Neuronal stem cell (in vitro differentiated cells): ENCODE data around the gene DLGAP4. TPM values are rescaled to one million over a fixed set of nuclear protein-coding genes. Genes with fewer than 3 reads are reported as not detected.

Experiments used
- DNase-seq: peaks from one replicate; pipeline ENCODE4 v3.0.0-alpha.2; 2013; ENCODE audit warnings: low spot score
- H2AFZ ChIP-seq: one replicate; pipeline ENCODE4 v1.6.1; 2013; ENCODE audit warnings: mild to moderate bottlenecking, low read length, inconsistent platforms
- H2AK5ac ChIP-seq: 2 replicates; pipeline ENCODE4 v1.6.1; 2013; ENCODE audit warnings: low read depth, mild to moderate bottlenecking, inconsistent platforms, low read length, moderate library complexity, mixed read lengths
- H2BK120ac ChIP-seq: 2 replicates; pipeline ENCODE4 v1.6.1; 2013; ENCODE audit warnings: low read depth, mild to moderate bottlenecking, inconsistent platforms, low read length, moderate library complexity, mixed read lengths
- H2BK12ac ChIP-seq: one replicate; pipeline ENCODE4 v1.6.1; 2013; ENCODE audit warnings: low read length, inconsistent platforms
- H2BK15ac ChIP-seq: 2 replicates; pipeline ENCODE4 v1.6.1; 2013; ENCODE audit warnings: mild to moderate bottlenecking, low read length, inconsistent platforms, mixed read lengths
- H2BK5ac ChIP-seq: one replicate; pipeline ENCODE4 v1.6.1; 2013; ENCODE audit warnings: inconsistent platforms, mild to moderate bottlenecking, low read length, moderate library complexity
- H3K14ac ChIP-seq: one replicate; pipeline ENCODE4 v1.6.1; 2013; ENCODE audit warnings: low read length, inconsistent platforms
- H3K18ac ChIP-seq: 2 replicates; pipeline ENCODE4 v1.6.1; 2013; ENCODE audit warnings: low read length, inconsistent platforms
- H3K23ac ChIP-seq: 2 replicates; pipeline ENCODE4 v1.6.1; 2013; ENCODE audit warnings: low read depth, mild to moderate bottlenecking, mixed read lengths, low read length, inconsistent platforms; ENCODE audit not compliant: poor library complexity
- H3K27ac ChIP-seq: replicated peaks from 3 replicates; pipeline ENCODE4 v1.5.1; 2013; ENCODE audit warnings: low read length, inconsistent platforms
- H3K27me3 ChIP-seq, 3 experiments: 2 replicates each; pipeline ENCODE4 v1.6.1; 2013; ENCODE audit warnings: low read length in 3 of 3, mild to moderate bottlenecking in 2 of 3, inconsistent platforms in 1 of 3, low read depth in 1 of 3, mixed read lengths in 1 of 3, moderate library complexity in 1 of 3; ENCODE audit not compliant: control insufficient read depth in 3 of 3, insufficient read depth in 3 of 3
- H3K36me3 ChIP-seq, 2 donors: replicated peaks in 1 of 2; 2 replicates each; pipeline ENCODE4 v1.6.1; 2013; ENCODE audit warnings: low read length in 2 of 2; ENCODE audit not compliant: control insufficient read depth in 2 of 2, insufficient read depth in 2 of 2
- H3K4ac ChIP-seq: 2 replicates; pipeline ENCODE4 v1.6.1; 2013; ENCODE audit warnings: inconsistent platforms, mild to moderate bottlenecking, low read length, moderate library complexity
- H3K4me1 ChIP-seq, 2 donors: 1 replicate in 1 of 2; 2 replicates in 1 of 2; pipeline ENCODE4 v1.6.1; 2013; ENCODE audit warnings: low read length in 2 of 2, low read depth in 1 of 2; ENCODE audit not compliant: control insufficient read depth in 2 of 2, insufficient read depth in 1 of 2
- H3K4me2 ChIP-seq: one replicate; pipeline ENCODE4 v1.6.1; 2013; ENCODE audit warnings: mild to moderate bottlenecking, low read length, inconsistent platforms; ENCODE audit not compliant: insufficient read depth, poor library complexity, severe bottlenecking
- H3K4me3 ChIP-seq, 2 donors: 2 replicates each; pipeline ENCODE4 v1.5.1; 2013; ENCODE audit warnings: low read length in 2 of 2, mild to moderate bottlenecking in 2 of 2, inconsistent platforms in 1 of 2, moderate library complexity in 1 of 2
- H3K79me1 ChIP-seq: one replicate; pipeline ENCODE4 v1.6.1; 2013; ENCODE audit warnings: low read depth, mild to moderate bottlenecking, inconsistent platforms, low read length, moderate library complexity
- H3K9ac ChIP-seq: one replicate; pipeline ENCODE4 v1.6.1; 2013; ENCODE audit warnings: mild to moderate bottlenecking, low read depth, low read length, inconsistent platforms; ENCODE audit not compliant: poor library complexity
- H3K9me3 ChIP-seq, 2 donors: replicated peaks in 1 of 2; 2 replicates each; pipeline versions ENCODE3 to v1.6.1; 2013; ENCODE audit warnings: low read length in 2 of 2, mild to moderate bottlenecking in 2 of 2, inconsistent platforms in 1 of 2, low read depth in 1 of 2, mixed read lengths in 1 of 2, moderate library complexity in 1 of 2; ENCODE audit not compliant: control insufficient read depth in 2 of 2, insufficient read depth in 1 of 2
- H4K8ac ChIP-seq: one replicate; pipeline ENCODE4 v1.6.1; 2013; ENCODE audit warnings: low read depth, mild to moderate bottlenecking, inconsistent platforms, low read length, moderate library complexity
- H4K91ac ChIP-seq: one replicate; pipeline ENCODE4 v1.6.1; 2013; ENCODE audit warnings: low read length, low read depth, mild to moderate bottlenecking, inconsistent platforms; ENCODE audit not compliant: poor library complexity
- WGBS, 2 donors: extraction: QIAGEN DNeasy Blood & Tissue Kit; methylation state at CpG; one replicate each; pipeline ENCODE4 v1.1.7; 2013; ENCODE audit warnings: missing lambda C conversion rate in 2 of 2, mixed read lengths in 1 of 2; ENCODE audit not compliant: insufficient read length in 2 of 2, insufficient replicate concordance in 1 of 2; ENCODE audit errors: extremely low coverage in 2 of 2; 5-methylcytosine and 5-hydroxymethylcytosine counted together
- polyA plus RNA-seq, 2 experiments: library from polyadenylated mRNA; stranded (reverse); fragments of 200-250 nt; gene quantifications; one replicate each; pipeline ENCODE4 v1.2.3, GENCODE V29; 2013

The DLGAP4 gene
- polyA plus RNA-seq (2013, experiment 1 of 2): 98.6 TPM
- polyA plus RNA-seq (2013, experiment 2 of 2): 99.8 TPM

- H3K4me1 ChIP-seq: peaks cover 4 to 11% of the 10 kb centered on the region in 2 donors
- peak within 1 kb of the TSS; percentile 50 for H2BK5ac ChIP-seq
- H3K9me3 ChIP-seq: no peaks in the 10 kb centered on the region
- peak within 1 kb of the TSS; percentile 40 to 89 for H3K4me3 ChIP-seq
- H3K36me3 ChIP-seq: no peaks in the 10 kb centered on the region
- H3K4ac ChIP-seq: no peak within 1 kb of the TSS
- peak within 1 kb of the TSS; percentile 84 for H3K14ac ChIP-seq
- H3K27ac ChIP-seq: no peak within 1 kb of the TSS
- peak within 1 kb of the TSS; percentile 97 for H3K4me2 ChIP-seq
- H3K27me3 ChIP-seq: peaks cover 7 to 96% (median 34%) of the 10 kb centered on the region in 3 experiments
- peak within 1 kb of the TSS; percentile 90 for H2AFZ ChIP-seq
- no peaks in the 10 kb centered on the region for H3K79me1 ChIP-seq
- no CpG with 5 or more reads among the region's 96 CpGs for WGBS, 2 donors
- peak within 1 kb of the TSS; percentile 73 for H3K18ac ChIP-seq
- no peak within 1 kb of the TSS for H2BK15ac ChIP-seq
- DNase-seq: peak; percentile 33
- no peak within 1 kb of the TSS for H2BK12ac ChIP-seq
- H4K8ac ChIP-seq: no peak within 1 kb of the TSS
- peak within 1 kb of the TSS; percentile 86 for H3K23ac ChIP-seq
- H3K9ac ChIP-seq: peak within 1 kb of the TSS; percentile 65
- peak within 1 kb of the TSS; percentile 64 for H2AK5ac ChIP-seq
- peak within 1 kb of the TSS; percentile 9 for H2BK120ac ChIP-seq
- no peak within 1 kb of the TSS for H4K91ac ChIP-seq
These were observed at the start of gene DLGAP4 for GRCh38 chr20:36305602-36306551. DLGAP4 (plus strand) TSS chr20:36306339; CDS start chr20:36431718, 125,379 bp downstream.

- Histone ChIP-seq H2BK5ac (no peak overlapping the region), H3K4me2 (no peak overlapping the region), H2BK12ac (no peak overlapping the region), H3K4ac (no peak overlapping the region), H4K8ac (no peak overlapping the region), H2BK120ac (no peak overlapping the region), H3K27ac (no peak overlapping the region), H3K79me1 (no peaks in the 10 kb centered on the region), H2AK5ac (no peak overlapping the region), H3K4me3 (no peak overlapping the region), H3K23ac (no peak overlapping the region), H3K4me1 (peaks cover 0 to 8% of the 10 kb centered on the region in 2 donors), H2BK15ac (no peak overlapping the region), H3K9me3 (no peaks in the 10 kb centered on the region), H3K9ac (no peak overlapping the region), H2AFZ (no peak overlapping the region), H4K91ac (no peak overlapping the region), H3K27me3 (no peaks in the 10 kb centered on the region), H3K36me3 (peaks cover 15 to 29% of the 10 kb centered on the region in 2 donors), H3K14ac (no peak overlapping the region), H3K18ac (no peak overlapping the region)
- DNase-seq: no peak
- no CpG with 5 or more reads among the region's 16 CpGs for WGBS, 2 donors
These were observed 46.7 kb upstream of the DLGAP4 start for GRCh38 chr20:36259177-36260061.

DNA sequence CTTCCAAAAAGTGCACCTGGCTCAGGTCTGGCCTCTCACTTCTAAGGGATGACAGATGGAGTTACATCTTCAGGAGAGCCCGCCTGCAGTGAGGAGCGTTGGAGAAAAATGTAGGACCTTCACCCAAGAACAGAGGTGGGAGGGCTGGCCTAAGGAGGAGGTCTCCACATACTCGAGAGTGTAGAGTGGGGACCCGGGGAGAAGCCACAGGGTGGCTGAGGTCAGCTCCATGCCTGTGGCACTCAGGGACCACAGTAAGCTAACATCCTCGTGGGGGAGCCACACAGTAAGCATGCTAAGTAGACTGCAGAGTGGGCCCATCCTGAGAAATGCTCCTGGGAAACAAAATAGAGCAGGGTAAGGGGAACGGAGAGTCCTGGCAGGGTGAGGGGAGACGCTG lies 45.8 kb upstream of the DLGAP4 start:
- no peak overlapping the region for H4K8ac ChIP-seq
- no peak overlapping the region for H3K4me3 ChIP-seq
- no CpG with 5 or more reads among the region's 7 CpGs for WGBS, 2 donors
- H3K9me3 ChIP-seq: no peaks in the 10 kb centered on the region
- peaks cover 0 to 8% of the 10 kb centered on the region in 2 donors for H3K4me1 ChIP-seq
- no peak overlapping the region for H2AFZ ChIP-seq
- no peak overlapping the region for H3K9ac ChIP-seq
- H3K23ac ChIP-seq: peak overlapping the region; percentile 6
- H2BK5ac ChIP-seq: no peak overlapping the region
- H2AK5ac ChIP-seq: no peak overlapping the region
- H3K36me3 ChIP-seq: peaks cover 15 to 21% of the 10 kb centered on the region in 2 donors
- no peak overlapping the region for H2BK120ac ChIP-seq
- no peak overlapping the region for H3K14ac ChIP-seq
- H2BK15ac ChIP-seq: no peak overlapping the region
- H3K27ac ChIP-seq: no peak overlapping the region
- no peak for DNase-seq
- peak overlapping the region; percentile 7 for H2BK12ac ChIP-seq
- H3K27me3 ChIP-seq: no peaks in the 10 kb centered on the region
- H3K4me2 ChIP-seq: no peak overlapping the region
- H4K91ac ChIP-seq: no peak overlapping the region
- no peak overlapping the region for H3K4ac ChIP-seq
- no peaks in the 10 kb centered on the region for H3K79me1 ChIP-seq
- no peak overlapping the region for H3K18ac ChIP-seq
